GM12874 (cell line): Measurements from ENCODE around the gene OR2T2.
"Not testable (repeated sequence)": the region's sequence is repeated elsewhere in the genome, so short reads cannot be mapped to it uniquely, and the experiment has no call there.

Experiments used
- TF ChIP-seq, protein P1 (sequence below): IDR thresholded peaks from 2 replicates; pipeline ENCODE4 v1.5.1; 2011; ENCODE audit warnings: low read depth, mild to moderate bottlenecking, control low read depth, low read length, moderate library complexity; ENCODE audit not compliant: insufficient read depth

OR2T2 gene

DNA sequence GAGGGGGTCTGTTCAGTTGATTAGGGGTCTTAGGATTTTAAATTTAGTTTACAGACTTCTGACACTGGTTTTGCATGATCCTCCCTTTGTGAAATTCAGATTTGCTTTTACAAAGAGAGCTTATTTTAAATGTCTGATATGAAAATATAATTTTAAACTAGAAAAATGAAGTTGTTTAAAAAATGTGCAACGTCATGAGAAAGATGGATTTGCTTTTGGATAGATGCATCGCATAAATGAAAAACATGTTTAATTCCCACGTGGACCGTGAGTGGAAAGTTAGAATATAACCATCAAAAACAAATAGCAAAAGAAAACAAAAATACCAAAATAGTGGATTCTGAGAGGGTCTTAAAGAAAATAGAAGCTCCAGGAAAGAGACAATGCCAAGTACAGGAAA is 25.7 kb downstream of the OR2T2 start:
- TF ChIP-seq, protein P1, sequence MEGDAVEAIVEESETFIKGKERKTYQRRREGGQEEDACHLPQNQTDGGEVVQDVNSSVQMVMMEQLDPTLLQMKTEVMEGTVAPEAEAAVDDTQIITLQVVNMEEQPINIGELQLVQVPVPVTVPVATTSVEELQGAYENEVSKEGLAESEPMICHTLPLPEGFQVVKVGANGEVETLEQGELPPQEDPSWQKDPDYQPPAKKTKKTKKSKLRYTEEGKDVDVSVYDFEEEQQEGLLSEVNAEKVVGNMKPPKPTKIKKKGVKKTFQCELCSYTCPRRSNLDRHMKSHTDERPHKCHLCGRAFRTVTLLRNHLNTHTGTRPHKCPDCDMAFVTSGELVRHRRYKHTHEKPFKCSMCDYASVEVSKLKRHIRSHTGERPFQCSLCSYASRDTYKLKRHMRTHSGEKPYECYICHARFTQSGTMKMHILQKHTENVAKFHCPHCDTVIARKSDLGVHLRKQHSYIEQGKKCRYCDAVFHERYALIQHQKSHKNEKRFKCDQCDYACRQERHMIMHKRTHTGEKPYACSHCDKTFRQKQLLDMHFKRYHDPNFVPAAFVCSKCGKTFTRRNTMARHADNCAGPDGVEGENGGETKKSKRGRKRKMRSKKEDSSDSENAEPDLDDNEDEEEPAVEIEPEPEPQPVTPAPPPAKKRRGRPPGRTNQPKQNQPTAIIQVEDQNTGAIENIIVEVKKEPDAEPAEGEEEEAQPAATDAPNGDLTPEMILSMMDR: no peak

- TF ChIP-seq, protein P1: not testable (repeated sequence)
These were observed 27.6 kb downstream of the OR2T2 start, which contains the start of gene OR2T3 for GRCh38 chr1:248473051-248473450. OR2T3 (plus strand) TSS chr1:248473351; CDS start chr1:248473351, 0 bp downstream.

DNA sequence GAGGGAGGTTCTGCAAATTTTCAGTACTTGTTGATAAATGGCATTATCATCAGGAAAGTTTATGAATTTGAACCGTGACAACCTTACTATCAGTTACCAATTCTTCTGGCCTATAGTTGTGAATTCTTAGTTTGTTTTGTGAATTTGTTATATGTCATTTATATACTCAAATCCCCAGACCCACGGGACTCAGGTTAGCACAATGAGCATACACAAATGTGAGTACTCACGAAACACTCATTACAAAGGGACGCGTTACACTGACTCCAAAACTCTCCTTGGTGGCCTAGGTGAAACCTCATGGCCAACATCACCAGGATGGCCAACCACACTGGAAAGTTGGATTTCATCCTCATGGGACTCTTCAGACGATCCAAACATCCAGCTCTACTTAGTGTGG is 42.9 kb downstream of the OR2T2 start, which contains the start of gene OR2T5:
Gene OR2T5, plus strand, starts transcription at position 301 of the 400 bp plus-strand sequence. Its CDS starts 0 bp downstream, at position 301.
- TF ChIP-seq, protein P1: not testable (repeated sequence)
